Fibroblast of gingiva (primary cell): ENCODE data around the gene MLLT3.

Source experiments
- DNase-seq: peaks from one replicate; pipeline ENCODE4 v3.0.0-alpha.2; 2011; ENCODE audit warnings: low read depth

The MLLT3 gene

DNA sequence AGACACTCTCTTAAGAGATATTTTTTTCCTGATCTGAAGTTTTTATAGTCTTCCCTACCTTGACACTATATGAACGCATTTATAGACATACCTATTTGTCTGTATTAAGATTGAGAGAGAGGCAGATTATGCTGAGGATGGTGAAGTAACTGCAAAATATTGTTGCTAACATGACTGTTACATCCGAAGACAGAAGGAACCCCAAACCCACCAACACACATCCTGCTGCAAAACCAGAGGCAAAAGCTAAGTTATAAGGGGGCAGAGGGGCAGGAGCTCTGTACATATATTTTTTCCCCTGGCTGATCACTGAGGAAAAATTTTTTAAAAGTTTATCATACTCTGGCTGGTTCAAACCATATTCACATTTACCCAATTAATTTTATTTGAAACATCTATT is 279.0 kb downstream of the MLLT3 start:
- DNase-seq, result no peak

DNA sequence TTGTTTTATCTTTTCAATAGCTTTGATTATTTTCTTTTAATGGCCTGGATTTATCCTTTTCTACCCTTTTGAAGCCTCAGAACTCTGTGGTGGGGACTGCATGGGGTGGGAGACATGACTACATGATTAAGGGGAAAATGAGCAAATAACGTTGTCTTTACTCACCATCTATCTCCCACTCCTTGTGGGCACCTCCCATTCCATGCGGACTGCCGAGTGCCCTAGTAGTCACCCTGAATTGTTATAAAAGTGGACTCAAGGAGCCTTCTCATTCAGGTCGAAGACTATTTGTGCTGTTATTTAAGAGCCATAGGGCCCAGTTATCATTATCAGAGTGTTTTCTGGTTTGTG is 281.8 kb downstream of the MLLT3 start:
- DNase-seq, result no peak

DNA sequence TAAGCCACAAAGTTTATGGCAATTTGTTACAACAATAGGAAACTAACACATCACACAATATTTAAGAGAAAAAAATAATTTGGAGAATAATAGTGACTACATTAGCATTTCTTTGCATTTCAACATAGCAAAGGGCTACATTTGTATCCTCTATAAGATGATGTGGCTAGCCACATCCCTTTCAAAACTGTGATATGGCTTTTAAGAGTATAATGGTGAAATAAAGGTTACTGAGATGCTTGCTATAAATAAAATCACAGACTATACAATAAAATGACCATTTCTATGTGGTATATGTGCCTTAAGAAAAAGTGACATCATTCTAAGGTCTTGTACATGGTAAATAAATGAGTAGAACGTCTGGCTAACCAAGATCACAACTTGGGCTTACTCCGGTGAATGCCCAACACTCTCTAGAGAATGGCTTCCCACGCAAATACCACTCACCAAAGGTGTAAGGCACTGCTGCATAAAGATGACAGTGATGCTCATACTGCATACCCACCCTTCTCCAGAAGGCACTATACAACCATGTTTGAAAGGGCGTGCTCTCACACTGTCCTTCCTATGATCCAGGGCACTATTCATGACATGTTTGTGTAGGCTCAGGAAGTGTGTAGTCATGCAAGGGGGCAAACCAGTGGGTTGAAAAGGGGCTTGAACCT is 286.5 kb downstream of the MLLT3 start:
- DNase-seq, result no peak

DNA sequence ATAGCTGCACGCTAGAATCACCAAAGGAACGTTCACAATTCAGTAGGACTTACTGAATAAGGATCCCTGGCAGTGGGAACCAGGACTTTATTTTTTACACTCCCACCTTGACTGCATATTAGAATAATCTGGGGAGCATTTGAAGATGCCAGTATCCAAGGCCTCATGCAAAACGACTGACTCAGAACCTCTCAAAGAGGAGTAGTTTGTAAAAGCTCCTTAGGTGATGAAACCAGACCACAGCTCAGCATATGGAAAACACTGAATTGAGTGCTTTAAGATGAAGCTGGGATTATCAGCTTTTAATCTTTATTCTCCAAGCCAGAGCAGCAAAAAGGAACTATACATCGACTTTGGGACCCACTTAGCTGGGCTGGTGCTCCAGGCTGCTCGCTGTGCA is 288.3 kb downstream of the MLLT3 start:
- no peak for DNase-seq

DNA sequence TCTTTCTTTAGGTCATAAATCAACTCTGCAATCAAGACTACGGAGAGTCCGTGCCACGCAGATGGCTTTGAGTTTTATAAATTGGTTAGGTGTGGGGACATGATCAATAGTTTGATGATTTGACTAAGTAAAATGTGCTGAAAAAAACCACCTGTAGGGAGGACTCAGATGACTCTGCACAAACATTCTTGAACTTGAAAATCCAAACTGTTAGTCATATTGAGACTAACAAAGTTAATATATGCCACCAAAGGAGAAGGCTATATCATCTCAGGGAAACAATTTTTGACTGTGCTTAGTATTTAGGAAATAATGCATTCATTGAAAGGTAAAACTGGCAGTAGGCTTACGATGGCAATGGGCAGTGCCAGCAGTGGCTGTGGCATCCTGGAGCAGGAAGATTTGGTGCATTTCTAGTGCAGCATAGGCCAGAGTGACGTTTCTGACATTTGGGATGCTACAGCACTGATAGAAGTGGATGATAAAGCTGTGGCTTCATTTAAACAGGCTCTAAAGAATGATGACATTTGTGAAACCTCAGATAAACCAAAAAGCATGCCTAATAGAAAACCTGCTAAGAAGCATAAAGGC is 291.1 kb downstream of the MLLT3 start:
- no peak for DNase-seq

DNA sequence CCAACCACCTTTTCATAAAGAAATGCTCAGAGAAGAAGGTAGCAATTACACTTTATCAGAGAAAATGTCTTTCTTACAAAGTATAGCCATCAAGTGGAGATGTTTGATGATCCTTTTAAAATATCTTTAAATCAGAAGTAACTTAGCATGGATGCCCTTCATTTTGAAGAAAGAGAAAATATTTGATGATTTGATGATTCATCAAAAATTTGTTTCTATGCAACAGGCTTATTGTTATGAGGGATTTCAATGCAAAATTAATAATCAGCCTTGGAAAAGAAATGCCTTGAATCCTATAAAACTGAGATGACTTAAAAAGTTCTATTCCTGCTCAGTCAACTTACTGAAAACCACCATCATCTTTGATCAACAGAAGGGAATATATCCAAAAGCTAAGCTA is 291.6 kb downstream of the MLLT3 start:
- no peak for DNase-seq

DNA sequence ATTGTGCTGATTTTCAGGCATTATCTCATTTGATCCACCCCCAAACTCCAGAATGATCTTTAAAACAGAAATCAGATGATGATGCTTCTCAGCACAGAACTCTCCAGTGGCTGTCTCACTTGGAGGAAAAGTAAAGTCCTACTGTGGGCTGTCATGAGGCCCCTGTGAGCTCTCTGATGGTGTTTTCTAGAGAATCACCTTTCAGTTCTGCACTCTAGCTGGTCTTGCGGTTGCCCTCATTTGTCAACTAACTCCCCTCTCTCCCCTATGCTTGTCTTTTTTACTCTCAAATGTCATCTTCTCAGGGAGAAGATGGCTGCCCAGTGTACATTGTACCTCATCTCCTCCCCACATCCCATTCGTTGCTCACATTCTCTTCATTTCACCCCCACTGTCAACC is 295.8 kb downstream of the MLLT3 start:
- no peak for DNase-seq

DNA sequence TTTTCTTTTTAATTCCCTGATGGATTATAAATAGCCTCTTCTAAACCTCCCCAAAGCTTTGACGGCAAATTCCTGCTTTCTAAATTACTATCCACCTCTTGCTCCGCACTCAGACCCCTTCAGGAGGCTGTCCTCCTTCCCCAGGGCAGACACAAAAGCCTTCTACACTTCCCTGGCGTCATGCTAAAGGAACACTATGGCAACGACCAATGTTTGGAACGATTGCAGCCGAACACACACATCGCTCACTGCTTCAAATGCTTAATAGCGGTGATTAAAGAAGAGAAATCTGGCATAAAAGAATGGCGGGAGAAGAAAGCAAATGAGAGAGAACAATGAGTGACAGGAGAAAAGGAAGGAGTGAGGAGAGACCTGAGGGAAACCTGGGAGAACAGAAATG is 297.3 kb downstream of the MLLT3 start:
- DNase-seq, result no peak

DNA sequence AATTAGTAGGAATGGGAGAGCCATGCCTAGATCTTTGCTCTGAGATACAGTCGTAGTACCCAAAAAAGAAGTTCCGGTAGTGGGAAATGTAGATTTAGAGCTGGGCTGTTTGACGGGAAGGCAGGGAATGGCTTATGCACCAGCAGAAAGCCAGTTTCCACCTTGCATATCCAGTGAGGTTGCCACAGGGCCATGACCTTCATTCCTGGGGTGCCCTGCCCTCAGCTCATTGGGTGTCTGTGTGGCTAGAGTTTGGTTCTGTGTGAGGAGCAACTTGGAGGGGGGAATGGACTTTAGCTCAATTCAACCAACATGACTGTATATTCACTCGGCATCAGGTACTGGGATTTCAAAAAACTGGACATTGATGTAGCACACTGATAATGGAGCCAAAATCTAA is 300.1 kb downstream of the MLLT3 start:
- DNase-seq, result no peak

DNA sequence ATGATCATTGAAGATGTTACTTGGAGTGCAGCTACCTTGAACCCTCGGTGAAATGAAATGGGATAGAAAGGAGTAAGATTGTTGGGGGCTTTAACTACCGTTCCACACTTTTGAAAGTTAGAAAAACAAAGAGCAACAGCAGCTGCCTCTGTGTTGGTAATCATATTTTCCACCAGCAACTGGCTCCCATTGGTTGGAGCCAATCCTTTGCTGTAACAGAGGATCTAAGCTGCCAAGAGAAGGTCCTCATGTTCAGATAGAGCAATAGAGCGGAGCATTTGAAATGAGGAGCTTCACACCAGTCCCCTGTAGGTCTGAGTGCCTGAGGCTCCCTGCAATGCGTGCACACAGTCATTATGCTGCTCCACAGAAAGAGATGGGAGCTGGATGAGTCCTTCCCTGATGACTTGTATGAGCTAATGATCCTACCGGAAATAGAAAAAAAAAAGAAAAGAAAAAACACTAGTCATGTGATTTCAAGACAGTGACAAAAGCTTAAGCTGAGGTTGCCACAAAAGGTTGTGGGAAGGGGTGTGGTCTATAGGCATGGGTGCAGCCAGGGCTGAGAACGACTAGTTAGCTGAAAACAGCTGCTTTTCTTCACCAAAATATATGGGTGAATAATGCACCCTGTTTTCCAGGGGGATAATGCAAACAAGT is 300.7 kb downstream of the MLLT3 start:
- no peak for DNase-seq

DNA sequence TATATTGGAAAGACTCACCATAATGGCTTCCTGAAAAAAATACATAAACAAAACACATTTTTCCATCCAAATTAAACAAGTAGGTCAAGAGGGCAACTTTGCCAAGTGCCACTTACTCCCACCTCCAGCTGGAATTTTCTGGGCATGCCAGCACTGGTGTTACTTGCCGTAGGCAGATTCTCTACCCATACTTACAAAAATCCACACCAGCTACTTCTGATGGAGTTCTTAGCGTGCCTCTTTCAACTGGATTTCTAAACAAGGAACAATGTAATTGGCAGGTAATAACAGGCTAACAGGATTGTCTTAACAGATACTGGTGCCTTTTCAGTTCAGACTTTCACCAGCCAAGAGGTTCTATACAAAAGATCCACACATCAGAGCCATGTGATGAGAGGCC is 301.4 kb downstream of the MLLT3 start:
- DNase-seq, result no peak

DNA sequence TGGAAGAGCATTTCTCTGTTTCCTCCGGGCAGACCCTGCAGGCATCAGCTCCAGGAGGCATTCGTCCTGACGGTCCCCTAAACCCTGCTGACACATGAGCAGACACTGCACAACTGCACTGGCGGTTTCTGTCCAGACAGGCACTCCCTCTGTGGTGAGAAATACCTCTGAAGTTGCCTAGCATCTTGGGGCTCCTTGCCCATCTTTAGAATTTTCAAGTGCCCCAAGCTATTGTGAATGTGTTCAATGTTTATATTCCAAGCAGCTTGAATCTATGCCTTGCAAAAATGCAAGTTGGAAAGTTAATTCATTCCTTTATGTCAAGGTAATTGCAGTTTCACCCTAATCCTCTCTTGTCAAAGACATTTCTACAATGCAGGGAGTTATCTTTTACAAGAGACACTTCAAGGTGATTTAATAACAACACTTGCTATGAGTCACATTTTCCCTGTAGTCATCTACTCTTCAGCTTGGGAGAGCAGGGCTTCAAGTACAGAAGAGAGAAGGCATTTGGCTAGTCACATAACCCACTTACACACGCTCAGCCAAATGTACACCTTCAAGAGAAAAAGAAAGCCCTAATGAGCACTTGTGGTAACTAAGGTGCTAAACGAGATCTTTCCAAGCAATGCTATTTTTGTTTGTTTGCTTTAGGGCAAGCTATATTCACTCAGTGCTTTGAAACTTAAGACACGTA is 302.5 kb downstream of the MLLT3 start:
- DNase-seq, result peak; percentile 35

DNA sequence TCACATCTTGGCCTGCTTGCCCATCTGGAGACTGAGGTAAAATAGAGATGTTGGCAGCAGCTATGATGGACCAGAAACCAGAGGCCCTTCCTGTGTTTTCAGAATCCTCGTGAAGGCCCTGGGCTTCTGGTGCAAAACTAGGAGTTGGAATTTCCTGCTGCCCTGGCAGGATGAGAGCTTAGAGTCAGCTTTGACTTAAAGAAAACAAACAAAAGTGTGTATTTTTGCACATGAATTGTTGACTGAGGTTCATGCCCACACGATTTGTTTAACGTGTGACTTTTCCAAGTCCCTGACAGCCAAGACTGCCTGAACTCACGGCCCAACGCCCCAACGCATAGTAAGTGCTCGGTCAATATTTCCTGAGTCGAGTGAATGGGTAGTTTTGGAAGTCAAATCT is 303.1 kb downstream of the MLLT3 start:
- DNase-seq, result no peak

DNA sequence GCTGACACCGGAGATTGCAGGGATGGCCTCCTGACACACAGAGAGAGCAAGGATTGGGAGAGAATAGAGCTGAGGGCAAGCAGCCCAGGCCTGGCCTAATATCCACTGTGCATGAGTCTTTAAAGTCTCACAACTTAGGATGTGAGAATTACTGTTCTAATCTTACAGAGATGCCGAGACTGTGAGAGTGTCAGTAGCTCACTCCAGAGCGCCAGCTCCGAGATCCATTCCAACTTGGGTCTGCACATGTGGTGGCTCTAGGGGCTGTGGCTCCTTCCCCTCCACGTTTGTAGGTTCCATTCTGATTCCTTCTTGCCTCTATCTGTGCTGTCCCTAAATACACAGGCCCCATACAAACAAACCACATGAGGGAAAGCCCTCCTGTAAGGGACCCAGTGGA is 304.6 kb downstream of the MLLT3 start:
- DNase-seq, result no peak

DNA sequence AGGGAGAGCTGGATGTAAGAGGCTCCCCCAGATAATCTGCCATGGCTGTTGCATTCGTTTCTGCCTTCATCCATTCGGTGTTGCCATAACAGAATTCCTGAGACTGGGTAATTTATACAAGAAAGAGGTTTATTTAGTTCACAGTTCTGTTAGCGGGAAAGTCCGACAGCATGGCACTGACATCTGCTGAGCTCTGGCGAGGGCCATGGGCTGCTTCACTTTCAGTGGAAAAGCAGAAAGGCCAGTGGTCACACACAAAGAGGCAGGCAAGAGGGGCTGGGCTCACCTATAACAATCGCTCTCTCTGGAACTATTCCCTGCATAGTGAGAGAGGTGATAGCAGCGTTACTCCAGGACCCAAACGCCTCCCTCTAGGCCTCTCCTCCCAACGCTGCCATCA is 305.9 kb downstream of the MLLT3 start:
- DNase-seq, result no peak

DNA sequence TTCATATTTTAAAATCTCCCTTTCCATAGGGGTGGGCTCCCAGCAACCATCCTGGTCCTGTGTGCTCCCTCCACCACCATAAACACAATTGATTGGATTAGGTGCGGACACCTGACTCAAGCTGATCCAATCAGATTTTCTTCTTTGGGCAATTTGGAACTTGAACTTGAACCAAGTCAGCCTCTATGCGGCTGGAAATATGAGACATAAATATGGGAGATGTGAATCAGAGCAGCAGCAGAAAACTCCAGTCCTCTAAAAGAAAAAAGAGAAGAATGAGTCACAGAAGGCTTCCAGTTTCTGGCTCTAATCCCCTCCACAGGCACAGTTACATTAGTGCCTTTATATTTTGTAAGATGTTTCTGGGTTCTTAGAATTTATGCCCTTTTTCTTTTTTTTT is 306.6 kb downstream of the MLLT3 start:
- DNase-seq, result peak; percentile 71

DNA sequence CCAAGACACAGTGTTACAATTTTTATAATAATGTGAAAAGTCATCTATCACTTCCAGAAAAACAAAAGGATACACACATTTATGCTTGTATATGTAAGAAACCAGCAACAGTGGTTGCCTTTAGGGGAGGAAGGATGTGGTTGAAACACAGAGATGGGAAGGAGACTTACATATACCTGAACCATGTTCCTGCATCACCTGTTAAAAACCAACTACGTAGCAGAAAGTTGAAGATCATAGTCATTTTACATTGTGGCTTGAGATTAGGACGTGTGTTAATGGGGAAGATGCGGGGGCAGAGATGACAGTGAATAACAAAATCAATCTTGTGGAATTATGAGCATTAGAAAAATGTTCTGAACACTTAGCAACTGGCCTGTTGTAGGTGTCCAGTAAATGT is 307.3 kb downstream of the MLLT3 start:
- DNase-seq, result no peak

DNA sequence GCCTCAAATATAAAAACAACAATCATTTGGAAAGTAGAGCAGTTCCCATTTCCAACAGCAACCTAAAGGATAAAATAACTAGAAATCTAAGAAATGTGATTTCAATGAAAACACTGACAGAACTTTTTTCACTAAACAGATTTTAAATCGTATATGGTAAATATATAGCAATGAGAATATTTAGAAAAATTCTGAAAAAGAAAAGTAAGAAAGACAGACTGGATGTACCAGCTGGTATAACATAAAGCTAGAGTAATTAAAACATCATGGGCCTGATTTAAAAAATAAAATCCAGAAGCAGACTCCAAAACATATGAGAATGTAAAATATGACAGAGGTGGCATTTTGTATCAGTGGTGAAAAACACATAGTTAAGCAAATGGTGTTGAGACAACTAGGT is 308.9 kb downstream of the MLLT3 start:
- DNase-seq, result no peak

DNA sequence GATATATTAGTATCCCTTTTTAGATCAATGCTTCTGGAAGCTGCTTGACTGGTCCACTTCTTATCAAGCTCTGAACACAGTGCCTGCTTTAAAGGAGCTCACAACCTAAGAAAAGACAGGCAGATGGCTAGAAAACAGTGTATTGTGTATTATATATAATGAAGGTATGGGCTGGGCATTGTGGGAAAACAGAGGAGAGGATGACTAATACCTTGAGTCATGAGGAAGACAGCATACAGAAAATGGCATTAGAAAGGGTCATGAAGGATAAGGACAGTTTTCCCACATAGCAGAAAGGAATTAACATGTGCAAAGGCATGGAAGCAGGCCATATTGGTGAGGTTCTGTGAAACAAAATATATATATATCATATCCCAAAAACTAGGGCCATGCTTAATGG is 309.6 kb downstream of the MLLT3 start:
- DNase-seq, result no peak

DNA sequence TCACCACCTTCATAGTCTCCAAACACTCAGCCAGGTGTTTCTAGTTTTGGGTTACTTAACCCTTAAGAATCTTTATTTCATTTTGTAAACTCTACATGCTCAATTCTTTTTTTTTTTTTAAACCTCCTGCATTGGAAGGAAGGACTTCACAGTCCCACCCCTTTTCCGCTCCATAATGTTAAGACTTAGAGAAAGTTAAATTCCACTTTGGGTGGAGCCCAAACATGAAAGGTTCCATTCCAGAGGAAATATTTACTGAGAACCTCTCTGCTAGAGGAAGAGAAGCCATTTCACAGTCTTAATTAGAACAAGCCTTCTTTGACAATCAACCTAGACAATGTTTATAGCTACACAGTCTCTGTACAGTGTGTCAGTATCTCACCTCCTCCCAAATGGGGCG is 312.3 kb downstream of the MLLT3 start:
- DNase-seq, result no peak

DNA sequence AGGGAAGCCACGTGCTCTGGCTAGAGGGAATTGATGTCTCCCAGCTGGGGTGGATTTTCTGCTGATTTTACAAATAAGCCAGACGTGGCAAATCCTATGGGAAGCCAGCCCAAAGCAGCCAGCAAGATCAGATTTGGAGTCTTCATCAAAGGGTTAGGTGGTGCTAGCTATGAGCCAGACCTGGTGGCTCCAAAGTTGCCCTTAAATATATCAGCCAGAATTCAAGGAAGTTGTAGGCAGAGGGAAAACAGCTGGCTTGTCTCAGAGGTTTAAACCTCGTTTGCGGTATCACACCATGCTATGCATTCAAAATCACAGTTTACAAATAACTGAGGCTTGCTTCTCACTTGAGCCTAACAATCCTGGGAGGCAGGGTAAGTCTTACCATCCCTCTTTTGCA is 313.2 kb downstream of the MLLT3 start:
- no peak for DNase-seq

DNA sequence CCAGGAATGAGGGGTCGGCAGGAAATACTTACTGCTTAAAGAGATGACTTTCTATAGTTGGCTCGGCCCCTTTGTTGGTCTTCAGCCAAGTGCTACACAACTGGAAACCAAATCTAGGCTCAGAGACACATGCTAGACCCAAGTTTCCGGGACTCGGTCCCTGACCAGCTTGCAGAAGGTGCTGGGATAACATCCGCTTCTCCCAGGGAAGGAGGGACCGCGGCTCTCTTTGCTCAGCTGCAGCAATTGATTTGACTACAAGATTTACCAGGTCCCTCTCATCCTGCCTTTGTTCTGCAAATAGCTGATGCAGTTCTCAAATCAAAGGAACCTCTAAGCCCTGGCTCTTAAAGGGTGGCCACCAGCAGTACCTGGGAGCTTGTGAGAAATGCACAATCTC is 314.7 kb downstream of the MLLT3 start:
- DNase-seq, result no peak

DNA sequence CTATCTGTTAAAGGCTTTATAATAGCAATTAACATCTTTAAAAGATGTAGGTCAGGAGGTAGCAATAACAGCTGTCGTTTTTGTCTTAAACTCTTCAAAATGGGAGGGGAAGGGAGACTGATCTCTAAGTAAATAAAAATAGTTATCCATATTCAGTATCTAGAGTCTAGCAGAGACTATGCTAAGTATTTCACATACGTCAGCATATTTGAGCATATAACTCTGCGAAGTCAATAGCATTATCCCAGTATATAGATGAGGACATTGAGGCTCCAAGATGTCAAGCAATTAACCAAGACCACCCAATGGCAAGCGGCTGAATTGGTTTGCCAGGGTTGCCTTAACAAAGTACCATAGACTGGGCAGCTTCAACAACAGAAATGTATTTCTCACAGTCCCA is 316.8 kb downstream of the MLLT3 start:
- DNase-seq, result no peak
